NCI-H2227 (cell line): ENCODE data around the gene BRAT1.
A peak's percentile ranks its signal among the peaks of the same experiment; 100 is the strongest.
"Not testable (repeated sequence)": the region's sequence is repeated elsewhere in the genome, so short reads cannot be mapped to it uniquely, and the experiment has no call there.

Experiments used
- DNase-seq: peaks from one replicate; lab custom pipeline; 2025; ENCODE audit not compliant: unreplicated experiment; lab: John Stamatoyannopoulos, UW

BRAT1 gene

GRCh38 chr7:2564970-2565540 lies 9.7 kb upstream of the BRAT1 start:
- DNase-seq = peak; percentile 59

DNA sequence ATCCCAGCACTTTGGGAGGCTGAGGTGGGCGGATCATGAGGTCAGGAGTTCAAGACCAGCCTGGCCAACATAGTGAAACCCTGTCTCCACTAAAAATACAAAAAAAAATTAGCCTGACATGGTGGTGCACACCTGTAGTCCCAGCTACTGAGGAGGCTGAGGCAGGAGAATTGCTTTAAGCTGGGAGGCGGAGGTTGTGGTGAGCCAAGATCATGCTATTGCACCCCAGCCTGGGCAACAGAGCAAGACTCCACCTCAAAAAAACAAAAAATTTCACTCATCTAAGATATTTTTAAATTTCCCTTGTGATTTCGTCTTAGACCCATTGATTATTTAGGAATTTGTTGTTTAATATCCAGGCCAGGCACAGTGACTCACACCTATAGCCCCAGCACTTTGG lies 8.6 kb upstream of the BRAT1 start:
- DNase-seq = not testable (repeated sequence)

GRCh38 chr7:2559283-2559950 lies 4.1 kb upstream of the BRAT1 start:
- no peak for DNase-seq

DNA sequence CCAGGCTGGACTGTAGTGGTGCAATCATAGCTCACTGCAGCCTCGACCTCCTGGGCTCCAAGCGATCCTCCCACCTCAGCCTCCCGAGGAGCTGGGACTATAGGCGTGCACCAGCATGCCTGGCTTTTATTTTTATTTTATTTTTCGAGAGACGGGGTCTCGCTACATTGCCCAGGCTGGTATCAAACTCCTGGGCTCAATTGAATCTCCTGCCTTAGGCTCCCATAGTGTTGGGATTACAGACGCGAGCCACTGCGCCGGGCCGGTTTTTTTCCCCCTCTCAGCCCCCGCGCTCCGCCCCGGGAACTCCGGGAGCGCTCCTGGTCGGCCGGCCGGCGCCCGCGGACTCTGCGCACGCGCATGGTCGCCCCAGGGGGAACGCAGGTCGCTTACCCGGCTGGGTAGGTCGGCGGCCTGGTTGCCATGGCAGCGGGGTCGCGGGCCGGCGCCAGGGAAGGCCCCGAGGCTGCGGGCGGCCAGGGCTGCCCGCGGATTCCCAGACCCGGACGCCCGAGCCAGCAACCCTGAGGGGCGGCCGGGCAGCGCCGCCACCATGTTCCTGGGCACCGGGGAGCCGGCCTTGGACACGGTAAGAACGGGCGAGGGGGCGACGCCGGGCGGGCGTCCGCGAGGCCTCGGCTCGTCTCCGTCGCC lies 3.4 kb upstream of the BRAT1 start, which contains the start of gene IQCE:
Gene IQCE, plus strand, starts transcription at position 351 of the 654 bp plus-strand sequence. Its CDS starts 203 bp downstream, at position 554.
- peak; percentile 90 for DNase-seq

DNA sequence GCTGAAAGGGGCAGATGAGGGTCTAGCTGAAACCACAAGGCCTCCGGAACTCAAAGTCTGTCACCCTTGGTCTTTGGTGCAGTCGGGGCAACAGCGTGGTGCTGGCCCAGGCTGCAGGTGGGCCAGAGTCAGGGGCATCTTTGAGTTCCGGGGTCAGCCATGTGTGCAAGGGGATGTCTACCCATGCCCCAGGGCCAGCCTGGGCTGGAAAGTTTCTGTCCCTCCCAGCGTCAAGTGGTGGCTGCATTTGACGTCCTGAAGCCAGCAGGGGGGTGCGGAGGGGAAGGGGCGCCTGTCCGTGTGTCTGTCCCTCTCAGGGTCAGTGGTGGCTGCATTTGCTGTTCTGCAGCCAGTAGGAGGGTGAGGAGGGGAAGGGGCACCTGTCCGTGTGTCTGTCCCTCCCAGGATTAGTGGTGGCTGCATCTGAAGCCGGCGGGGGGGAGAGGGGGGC lies 638 bp downstream of the BRAT1 start:
- DNase-seq = no peak

GRCh38 chr7:2553831-2554581 lies 1.3 kb downstream of the BRAT1 start:
- DNase-seq = no peak

- DNase-seq = no peak
These were observed 2.2 kb downstream of the BRAT1 start for GRCh38 chr7:2553108-2553507.

- no peak for DNase-seq
These were observed 3.9 kb downstream of the BRAT1 start for GRCh38 chr7:2551418-2551817.

DNA sequence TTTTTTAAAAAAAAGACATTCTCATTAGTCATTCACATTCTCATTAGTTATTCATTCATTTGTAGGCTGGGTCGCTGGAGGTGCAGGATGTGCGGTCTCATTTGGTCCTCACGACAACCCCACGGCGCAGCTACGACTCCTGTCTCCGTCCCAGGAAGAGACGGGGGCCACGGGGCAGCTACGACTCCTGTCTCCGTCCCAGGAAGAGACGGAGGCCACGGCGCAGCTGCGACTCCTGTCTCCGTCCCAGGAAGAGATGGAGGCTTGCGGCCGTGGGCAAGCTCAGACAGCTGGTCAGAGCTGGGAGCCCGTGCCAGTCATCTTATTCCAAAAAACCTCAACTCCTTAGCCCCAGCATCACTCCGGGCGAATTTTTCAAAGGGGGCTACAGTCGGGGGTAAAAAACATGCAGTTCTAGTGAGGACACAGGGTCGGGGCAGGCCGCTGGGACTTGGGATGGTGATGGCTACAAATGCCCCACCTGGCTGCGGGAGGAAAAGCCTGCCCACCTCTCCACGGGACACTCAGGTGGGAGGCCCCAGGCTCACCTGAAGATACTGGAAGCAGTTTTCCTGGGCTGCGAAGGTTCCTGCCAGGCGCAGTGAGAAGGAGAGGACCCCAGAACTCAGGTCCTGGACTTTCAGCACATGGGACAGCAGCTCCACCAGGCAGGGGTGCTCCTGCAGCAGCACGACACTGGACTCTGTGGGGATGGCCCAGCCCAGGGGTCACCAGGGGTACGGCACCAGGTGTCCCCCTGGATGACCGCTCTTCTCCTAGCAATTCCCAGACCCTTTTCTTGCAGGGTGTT lies 8.3 kb downstream of the BRAT1 start:
- DNase-seq = no peak

GRCh38 chr7:2545746-2546425 lies 9.4 kb downstream of the BRAT1 start:
- no peak for DNase-seq

- no peak for DNase-seq
These were observed 10.7 kb downstream of the BRAT1 start for GRCh38 chr7:2544541-2545188.

GRCh38 chr7:2542916-2543871 lies 12.1 kb downstream of the BRAT1 start:
- DNase-seq = no peak

DNA sequence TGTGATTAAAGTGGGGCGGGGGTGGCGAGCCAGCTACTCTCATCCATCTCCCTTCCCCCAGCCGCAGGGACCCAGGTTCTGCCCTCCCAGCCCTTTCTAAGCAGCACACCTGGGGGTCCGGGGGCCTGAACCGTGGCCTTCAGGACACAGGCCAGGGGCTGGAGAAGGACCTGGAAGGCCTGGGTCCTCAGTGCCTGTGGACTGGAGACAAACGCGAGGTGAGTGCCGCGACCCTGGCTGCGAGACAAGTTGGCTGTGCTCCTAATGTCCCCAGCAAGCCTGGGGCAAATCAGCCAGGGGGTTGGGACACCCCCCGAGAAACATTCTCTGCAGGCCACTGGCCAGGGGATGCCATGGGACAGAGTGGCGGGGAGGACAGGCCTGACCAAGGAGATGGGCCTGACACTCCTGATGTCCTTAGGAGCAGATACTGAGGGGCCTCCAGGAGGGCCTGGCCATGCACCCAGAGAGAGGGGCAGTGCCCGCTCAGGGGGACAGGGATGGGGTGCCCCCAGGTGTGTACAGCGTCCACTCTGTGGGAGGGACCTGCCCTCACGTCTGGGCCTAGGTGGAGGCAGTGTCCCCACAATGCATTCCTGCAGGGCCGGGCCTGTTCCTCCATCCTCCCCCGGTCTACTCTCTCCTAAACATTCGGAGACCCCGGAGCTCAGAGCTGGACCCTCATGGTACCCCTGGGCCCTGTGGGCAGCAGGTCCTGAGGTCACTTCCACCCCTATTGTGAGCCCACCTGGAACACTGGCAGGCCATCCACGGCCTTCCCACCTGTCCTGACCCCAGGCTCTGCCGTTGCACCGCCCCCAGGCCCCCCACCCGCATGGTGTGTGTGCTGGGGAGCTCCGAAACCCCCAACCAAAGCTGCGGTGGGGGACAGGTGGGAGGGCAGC lies 13.1 kb downstream of the BRAT1 start:
- DNase-seq = no peak

GRCh38 chr7:2541291-2542010 lies 13.9 kb downstream of the BRAT1 start:
- DNase-seq = no peak

DNA sequence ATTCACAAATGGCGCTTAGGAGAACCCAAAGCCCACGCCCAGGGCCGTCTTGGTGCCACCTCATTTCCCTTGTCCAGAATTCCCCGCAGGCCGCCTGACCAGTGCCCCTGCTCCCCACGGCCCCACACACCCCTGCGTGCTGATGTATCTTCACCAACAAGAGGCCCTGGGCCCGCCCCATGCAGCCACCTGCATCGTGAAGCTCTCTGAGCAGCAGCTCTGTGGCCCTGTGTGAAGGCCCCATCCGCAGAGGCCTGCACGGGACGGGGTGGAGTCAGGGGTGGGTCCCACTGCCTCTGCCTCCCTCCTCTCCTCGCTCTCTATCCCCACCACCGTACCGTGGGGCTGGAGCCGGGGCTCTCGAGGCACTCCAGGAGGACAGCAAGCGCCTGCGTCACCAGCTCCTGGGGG lies 14.7 kb downstream of the BRAT1 start:
- DNase-seq = no peak

- DNase-seq = no peak
These were observed 15.2 kb downstream of the BRAT1 start for GRCh38 chr7:2540133-2540532.
